GM18526 (cell line): ENCODE measurements around the gene KRT86.

Experiments used
- POLR2A ChIP-seq: IDR thresholded peaks from 3 replicates; pipeline ENCODE4 v1.6.1; 2011; ENCODE audit not compliant: insufficient read length; ENCODE audit errors: extremely low read depth

KRT86 gene

GRCh38 chr12:52277486-52278245 is 3.2 kb downstream of the KRT86 start:
- TF ChIP-seq POLR2A = no peak

- TF ChIP-seq POLR2A = no peak
These were observed 4.4 kb downstream of the KRT86 start for GRCh38 chr12:52278575-52279421.

- no peak for TF ChIP-seq POLR2A
These were observed 5.2 kb downstream of the KRT86 start for GRCh38 chr12:52279422-52280318.

GRCh38 chr12:52280319-52280795 is 5.9 kb downstream of the KRT86 start:
- no peak for TF ChIP-seq POLR2A

GRCh38 chr12:52280796-52281560 is 6.5 kb downstream of the KRT86 start:
- TF ChIP-seq POLR2A = no peak

- TF ChIP-seq POLR2A = no peak
These were observed 10.2 kb downstream of the KRT86 start for GRCh38 chr12:52284562-52285171.

GRCh38 chr12:52285172-52285745 is 10.8 kb downstream of the KRT86 start:
- TF ChIP-seq POLR2A = no peak

GRCh38 chr12:52285851-52286530 is 11.5 kb downstream of the KRT86 start:
- TF ChIP-seq POLR2A = no peak

GRCh38 chr12:52291267-52291935 is 17.0 kb downstream of the KRT86 start, which contains the start of gene KRT81:
TSS of gene KRT81 (minus strand) at chr12:52291534. CDS start at chr12:52291465, 69 bp downstream.
- TF ChIP-seq POLR2A = no peak

GRCh38 chr12:52293926-52294325 is 19.5 kb downstream of the KRT86 start:
- TF ChIP-seq POLR2A = no peak

GRCh38 chr12:52294803-52295202 is 20.4 kb downstream of the KRT86 start:
- TF ChIP-seq POLR2A = no peak

GRCh38 chr12:52295663-52296062 is 21.2 kb downstream of the KRT86 start:
- TF ChIP-seq POLR2A = no peak
